Testis (tissue), 2 donors: ENCODE data around the gene CKAP4.
A peak's percentile ranks its signal among the peaks of the same experiment; 100 is the strongest.

Experiments used
- POLR2A ChIP-seq: fragments of 450-650 bp; IDR thresholded peaks from one replicate; pipeline ENCODE4 v1.6.1; 2017; ENCODE audit warnings: antibody characterized with exemption, mild to moderate bottlenecking, moderate library complexity
- TF ChIP-seq, protein P1 (sequence below), 3 experiments: fragments of 450-650 bp in 2 of 3; fragments of 200-600 bp in 1 of 3; sonication (generic) in 1 of 3; IDR thresholded peaks; one replicate each; pipeline ENCODE4 v1.5.1; 2016 to 2019; ENCODE audit warnings: antibody characterized with exemption in 3 of 3, mild to moderate bottlenecking in 2 of 3, moderate library complexity in 1 of 3

DNA sequence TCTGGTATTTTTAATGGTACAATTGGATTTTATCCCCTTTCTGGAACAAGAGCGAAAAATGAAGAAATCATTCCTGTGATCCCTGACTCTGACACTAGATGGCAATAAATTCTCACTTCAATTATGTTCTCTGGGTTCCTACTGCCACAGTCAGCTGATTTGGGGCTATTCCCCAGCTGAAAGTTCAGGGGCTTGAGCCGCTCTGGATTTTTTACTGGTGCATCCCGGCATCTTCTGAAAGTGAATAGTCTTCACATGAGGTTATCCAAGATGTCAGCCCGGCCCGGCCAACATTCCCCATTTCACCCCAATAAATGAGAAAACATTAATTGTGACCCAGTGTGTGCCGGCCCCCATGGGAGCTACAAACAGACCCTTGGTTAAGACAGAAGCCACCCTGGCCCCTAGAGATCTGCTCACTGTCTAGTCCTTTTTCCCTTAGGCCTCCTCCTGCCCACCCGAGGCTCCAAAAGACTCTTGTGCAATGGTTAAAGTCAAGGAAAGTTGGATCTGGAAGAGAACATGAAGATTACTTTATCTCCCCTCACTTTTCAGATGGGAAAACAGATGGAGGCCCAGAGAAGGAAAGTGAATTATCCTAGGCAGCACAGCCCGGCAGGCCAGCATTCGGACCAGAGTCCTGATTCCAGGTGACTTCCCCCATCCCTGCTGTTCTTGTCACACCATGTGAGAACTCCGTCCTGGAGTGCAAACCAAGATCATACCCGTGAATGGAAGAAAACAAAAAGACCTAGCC is 20.8 kb downstream of the CKAP4 start:
- TF ChIP-seq, protein P1, sequence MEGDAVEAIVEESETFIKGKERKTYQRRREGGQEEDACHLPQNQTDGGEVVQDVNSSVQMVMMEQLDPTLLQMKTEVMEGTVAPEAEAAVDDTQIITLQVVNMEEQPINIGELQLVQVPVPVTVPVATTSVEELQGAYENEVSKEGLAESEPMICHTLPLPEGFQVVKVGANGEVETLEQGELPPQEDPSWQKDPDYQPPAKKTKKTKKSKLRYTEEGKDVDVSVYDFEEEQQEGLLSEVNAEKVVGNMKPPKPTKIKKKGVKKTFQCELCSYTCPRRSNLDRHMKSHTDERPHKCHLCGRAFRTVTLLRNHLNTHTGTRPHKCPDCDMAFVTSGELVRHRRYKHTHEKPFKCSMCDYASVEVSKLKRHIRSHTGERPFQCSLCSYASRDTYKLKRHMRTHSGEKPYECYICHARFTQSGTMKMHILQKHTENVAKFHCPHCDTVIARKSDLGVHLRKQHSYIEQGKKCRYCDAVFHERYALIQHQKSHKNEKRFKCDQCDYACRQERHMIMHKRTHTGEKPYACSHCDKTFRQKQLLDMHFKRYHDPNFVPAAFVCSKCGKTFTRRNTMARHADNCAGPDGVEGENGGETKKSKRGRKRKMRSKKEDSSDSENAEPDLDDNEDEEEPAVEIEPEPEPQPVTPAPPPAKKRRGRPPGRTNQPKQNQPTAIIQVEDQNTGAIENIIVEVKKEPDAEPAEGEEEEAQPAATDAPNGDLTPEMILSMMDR (IDR thresholded peaks at IDR 0.05), result peak; percentile 57 to 70 (median 68)
- no peak for TF ChIP-seq POLR2A
